HCT116 (cell line): ENCODE data around the gene ZNF474.

ENCODE experiments used
- EZH2 ChIP-seq: fragments of 200-600 bp; sonication (generic); IDR thresholded peaks from 2 replicates; pipeline ENCODE4 v1.6.1; 2017; ENCODE audit warnings: antibody characterized with exemption, mixed run types
- POLR2A ChIP-seq: IDR thresholded peaks from 2 replicates; pipeline ENCODE4 v1.7.0; 2011; ENCODE audit warnings: borderline replicate concordance; ENCODE audit not compliant: insufficient read depth, insufficient read length; ENCODE audit errors: extremely low read depth
- SP1 ChIP-seq: IDR thresholded peaks from 2 replicates; pipeline ENCODE4 v1.6.1; 2012; ENCODE audit warnings: low read depth
- SRF ChIP-seq: IDR thresholded peaks from 2 replicates; pipeline ENCODE4 v1.6.1; 2012; ENCODE audit warnings: low read depth
- YY1 ChIP-seq: IDR thresholded peaks from 2 replicates; pipeline ENCODE4 v1.6.1; 2011; ENCODE audit warnings: low read length, low read depth, moderate library complexity, mild to moderate bottlenecking; ENCODE audit not compliant: insufficient replicate concordance; ENCODE audit errors: extremely low read depth
- TF ChIP-seq, protein P1 (sequence below), 3 experiments: fragments of 200-600 bp in 1 of 3; sonication (generic) in 1 of 3; IDR thresholded peaks in 2 of 3; conservative IDR thresholded peaks in 1 of 3; 2 replicates each; pipeline ENCODE4 v1.5.1; 2012 to 2017; ENCODE audit warnings: low read depth in 2 of 3, low read length in 2 of 3, antibody characterized with exemption in 1 of 3, borderline replicate concordance in 1 of 3, control low read depth in 1 of 3, mild to moderate bottlenecking in 1 of 3, mixed read lengths in 1 of 3, mixed run types in 1 of 3, moderate library complexity in 1 of 3; ENCODE audit not compliant: insufficient read depth in 1 of 3
- TF ChIP-seq, protein P2 (sequence below): IDR thresholded peaks from 2 replicates; pipeline ENCODE4 v1.6.1; 2012

DNA sequence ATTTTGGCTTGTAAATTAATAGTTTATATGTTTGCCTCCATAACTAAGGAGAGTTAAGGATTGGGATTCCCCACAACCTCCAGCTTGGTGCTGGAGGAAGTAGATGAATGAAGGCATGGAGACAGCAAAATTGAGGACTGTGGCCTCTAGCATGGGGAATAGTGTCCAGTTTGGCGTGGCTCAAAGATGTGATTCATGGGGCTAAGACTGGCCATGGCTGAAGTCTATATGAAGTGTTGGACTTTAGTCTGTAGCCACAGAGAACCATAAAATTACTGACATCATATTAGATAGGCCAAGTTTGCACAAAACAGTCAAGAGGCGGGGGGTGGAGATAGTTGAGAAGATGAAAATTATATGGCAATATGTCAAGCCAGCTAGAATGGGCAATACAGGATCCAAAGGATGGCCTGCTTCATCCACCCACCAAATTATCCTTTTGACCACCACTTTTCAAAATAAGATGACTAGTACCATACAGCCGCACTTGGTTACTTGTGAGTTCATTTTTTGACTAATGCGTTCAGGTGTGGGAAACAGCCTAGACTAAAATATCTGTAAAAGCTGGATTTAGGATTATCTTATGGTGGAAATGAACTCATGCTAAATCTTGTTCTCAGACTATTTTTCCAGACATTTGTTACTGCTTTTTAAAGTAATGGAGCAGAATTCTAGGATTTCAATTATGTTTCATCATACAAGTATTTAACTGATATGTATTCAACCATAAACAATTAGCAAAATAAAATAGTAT lies 40.2 kb downstream of the ZNF474 start:
- TF ChIP-seq, protein P1, sequence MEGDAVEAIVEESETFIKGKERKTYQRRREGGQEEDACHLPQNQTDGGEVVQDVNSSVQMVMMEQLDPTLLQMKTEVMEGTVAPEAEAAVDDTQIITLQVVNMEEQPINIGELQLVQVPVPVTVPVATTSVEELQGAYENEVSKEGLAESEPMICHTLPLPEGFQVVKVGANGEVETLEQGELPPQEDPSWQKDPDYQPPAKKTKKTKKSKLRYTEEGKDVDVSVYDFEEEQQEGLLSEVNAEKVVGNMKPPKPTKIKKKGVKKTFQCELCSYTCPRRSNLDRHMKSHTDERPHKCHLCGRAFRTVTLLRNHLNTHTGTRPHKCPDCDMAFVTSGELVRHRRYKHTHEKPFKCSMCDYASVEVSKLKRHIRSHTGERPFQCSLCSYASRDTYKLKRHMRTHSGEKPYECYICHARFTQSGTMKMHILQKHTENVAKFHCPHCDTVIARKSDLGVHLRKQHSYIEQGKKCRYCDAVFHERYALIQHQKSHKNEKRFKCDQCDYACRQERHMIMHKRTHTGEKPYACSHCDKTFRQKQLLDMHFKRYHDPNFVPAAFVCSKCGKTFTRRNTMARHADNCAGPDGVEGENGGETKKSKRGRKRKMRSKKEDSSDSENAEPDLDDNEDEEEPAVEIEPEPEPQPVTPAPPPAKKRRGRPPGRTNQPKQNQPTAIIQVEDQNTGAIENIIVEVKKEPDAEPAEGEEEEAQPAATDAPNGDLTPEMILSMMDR (IDR thresholded peaks at IDR 0.05 in 2 of 3, conservative IDR thresholded peaks at IDR 0.05 in 1 of 3; ENCODE audit: borderline replicate concordance in 1 of 3, insufficient read depth in 1 of 3, low read depth in 2 of 3, low read length in 2 of 3) = no peak
- TF ChIP-seq, protein P2, sequence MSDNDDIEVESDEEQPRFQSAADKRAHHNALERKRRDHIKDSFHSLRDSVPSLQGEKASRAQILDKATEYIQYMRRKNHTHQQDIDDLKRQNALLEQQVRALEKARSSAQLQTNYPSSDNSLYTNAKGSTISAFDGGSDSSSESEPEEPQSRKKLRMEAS = no peak
- TF ChIP-seq POLR2A = no peak
- TF ChIP-seq SRF = no peak
- no peak for TF ChIP-seq EZH2
- TF ChIP-seq SP1 = no peak
- TF ChIP-seq YY1 = no peak
